Measurements from ENCODE around the gene SLC22A2.
"Not testable (repeated sequence)": the region's sequence is repeated elsewhere in the genome, so short reads cannot be mapped to it uniquely, and the experiment has no call there.

SLC22A2 gene

DNA sequence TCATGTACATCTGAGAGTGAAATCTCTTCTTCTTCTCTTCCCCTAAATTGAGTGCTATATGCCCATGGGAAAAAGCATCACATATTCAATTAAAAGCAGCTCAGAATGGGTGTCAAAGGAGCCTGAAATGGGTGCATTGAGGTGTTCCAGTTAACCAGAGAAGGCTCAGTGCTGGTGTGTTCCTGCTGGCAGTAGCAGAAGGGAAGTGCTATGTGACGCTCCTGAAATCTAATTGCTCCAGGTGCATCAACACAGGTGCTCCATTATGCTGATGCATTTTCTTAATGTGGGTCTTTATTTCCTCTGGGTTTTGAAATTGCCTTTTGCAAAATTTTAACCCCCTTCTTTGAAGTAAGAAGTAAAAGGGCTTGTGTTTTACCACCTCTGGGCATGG is 17.9 kb downstream of the SLC22A2 start:
- no peak for DNase-seq

DNA sequence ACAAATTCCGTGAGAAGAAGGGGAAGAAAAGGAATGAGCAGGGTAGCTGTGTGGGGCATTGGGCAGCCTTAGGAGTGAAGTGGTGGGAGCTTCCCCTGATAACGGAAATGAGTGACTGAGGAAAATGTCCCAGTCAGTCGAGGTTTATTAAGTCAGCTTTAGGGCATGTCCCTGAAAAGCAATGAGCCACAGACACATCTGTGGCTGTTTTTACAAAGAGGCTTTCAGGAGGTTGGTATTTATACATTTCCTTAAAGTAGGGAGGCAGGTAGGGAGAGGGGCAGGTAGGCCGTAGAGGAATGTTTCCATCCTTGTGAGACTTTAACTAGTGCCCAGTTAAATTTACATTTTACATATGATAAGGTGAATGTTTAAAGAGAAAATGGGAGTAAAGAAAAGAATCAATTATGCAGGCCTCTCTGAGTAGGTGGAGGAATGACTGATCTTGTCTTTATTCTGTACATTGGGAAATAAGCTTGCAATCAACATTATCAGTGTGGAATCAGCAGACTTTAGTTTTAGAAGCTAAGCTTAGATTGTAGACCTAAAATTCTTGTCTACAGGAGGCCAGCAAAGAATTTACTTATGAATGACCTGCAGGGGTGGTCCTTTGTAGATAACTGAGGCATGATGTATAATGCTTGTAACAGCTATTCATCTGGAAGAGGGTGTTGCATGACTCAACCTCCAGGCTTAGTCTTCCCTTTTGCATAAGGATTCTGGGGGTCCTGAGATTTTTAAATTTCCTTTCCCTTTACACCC is 18.5 kb downstream of the SLC22A2 start:
- no peak for DNase-seq

DNA sequence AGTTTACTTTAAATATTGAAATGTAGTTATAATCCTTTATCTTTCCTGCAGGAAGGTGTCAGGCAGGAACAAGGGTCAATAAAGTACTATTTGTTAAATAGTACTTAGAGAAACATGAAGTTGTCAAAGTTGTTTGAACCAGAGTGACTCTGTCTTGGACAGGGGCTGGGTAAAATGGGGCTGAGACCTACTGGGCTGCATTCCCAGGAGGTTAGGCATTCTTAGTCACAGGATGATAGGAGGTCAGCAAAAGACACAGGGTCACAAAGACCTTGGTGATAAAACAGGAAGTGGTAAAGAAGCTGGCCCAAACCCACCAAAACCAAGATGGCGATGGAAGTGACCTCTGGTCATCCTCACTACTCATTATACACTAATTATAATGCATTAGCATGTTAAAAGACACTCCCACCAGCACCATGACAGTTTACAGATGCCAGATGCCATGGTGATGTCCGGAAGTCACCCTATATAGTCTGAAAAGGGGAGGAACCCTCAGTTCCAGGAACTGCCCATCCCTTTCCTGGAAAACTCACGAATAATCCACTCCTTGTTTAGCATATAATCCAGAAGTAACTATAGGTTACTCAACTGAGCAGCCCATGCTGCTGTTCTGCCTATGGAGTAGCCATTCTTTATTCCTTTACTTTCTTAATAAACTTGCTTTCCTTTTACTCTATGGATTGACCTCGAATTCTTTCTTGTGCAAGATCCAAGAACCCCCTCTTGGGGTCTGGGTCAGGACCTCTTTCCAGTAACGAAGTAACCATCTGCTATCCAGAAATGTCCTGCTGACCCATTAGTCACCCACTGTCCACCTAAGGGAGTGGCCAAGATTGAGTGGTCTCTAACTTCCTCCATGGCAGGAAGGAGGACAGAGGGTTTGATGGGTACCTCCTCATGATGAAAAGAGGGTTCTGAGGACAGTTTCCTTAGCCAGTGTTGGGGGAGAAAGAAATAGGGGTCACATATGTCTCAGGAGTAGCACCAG is 19.6 kb downstream of the SLC22A2 start:
- no peak for DNase-seq

DNA sequence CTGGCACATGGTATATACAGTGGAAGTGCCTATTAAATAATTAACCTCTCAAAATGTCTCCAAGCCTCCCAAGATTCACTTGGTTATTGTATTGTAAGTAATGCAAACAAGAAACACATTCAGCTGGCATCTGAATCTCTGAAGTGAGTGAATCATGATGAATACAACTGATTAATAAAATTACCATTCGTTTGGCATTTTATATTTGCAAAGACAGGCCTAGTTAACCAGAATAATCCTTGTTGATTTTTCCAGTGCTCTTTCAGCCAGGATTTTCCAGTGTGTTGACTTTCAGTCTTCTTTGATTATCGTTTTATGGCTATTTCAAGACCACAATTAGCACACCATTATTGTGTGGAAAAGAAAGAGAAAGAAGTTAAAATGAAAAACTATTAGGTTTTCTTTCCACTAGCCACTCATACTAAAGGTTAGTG is 20.3 kb downstream of the SLC22A2 start:
- no peak for DNase-seq

DNA sequence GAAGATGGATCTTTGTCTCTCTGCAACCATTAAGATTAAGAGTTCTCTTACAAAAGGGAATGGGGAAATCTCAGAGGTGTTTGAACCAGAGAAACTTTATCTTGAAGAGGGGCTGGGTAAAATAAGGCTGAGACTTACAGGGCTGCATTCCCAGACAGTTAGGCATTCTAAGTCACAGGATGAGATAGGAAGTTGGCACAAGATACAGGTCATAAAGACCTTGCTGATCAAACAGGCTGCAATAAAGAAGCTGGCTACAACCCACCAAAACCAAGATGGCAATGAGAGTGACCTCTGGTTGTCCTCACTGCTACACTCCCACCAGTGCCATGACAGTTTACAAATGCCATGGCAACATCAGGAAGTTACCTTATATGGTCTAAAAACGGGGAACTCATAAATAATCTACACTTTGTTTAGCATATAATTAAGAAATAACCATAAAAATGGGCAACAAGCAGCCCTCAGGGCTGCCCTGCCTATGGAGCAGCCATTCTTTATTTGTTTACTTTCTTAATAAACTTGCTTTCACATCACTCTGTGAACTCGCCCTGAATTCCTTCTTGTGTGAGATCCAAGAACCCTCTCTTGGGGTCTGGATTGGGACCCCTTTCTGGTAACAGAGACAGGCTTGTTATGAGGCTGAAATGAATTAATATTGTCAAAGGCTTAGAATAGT is 20.9 kb downstream of the SLC22A2 start:
- DNase-seq, result not testable (repeated sequence)

DNA sequence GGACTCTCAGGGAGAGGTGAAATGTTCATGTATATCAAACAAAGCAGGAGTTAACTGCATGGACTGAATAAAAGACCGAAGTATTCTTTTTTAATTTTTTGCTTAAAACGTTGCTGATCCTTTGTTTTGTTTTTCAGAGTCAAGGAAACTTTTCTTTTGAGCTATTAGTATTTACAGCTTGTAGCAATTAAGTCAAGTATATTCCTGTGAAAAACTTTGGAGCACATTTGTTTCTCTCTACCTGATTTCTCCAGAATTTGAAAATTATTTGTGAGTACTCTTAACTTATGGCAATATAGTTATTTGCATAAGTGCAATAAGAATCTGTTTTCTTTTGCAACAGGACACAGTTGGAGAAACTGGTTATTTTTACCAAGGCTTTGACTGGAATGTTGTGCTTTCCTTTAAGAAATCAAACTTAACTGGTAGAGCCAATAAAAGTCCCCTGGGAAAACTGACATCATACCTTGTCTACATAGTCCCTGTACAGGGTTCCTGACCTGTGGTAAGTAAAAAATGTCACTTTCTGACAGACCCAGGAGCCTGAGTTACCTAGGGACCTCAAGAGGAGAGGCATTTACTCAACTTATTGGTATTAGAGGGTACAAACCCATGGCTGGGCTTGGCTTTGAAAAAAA is 22.3 kb downstream of the SLC22A2 start:
- DNase-seq, result not testable (repeated sequence)

DNA sequence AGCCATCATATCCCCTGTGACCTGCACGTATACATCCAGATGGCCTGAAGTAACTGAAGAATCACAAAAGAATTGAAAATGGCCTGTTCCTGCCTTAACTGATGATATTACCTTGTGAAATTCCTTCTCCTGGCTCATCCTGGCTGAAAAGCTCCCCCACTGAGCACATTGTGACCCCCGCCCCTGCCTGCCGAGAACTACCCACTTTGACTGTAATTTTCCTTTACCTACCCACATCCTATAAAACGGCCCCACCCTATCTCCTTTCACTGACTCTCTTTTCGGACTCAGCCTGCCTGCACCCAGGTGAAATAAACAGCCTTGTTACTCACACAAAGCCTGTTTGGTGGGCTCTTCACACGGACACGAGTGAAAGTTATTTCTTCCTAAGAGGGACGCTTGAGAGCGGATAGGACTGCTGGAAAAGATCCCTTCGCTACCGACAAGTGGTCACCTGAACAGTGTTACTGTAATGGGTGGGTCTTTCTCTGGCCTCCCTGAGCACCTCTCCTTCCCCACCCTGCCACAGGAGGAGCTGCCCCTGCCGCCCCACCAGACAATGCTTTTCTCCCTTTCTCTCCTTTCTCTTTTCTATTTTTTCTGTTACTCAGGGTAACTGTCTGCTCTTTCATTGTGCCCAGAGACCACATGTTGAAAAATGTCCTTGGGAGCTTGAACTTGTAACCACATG is 24.5 kb downstream of the SLC22A2 start:
- DNase-seq, result not testable (repeated sequence)

DNA sequence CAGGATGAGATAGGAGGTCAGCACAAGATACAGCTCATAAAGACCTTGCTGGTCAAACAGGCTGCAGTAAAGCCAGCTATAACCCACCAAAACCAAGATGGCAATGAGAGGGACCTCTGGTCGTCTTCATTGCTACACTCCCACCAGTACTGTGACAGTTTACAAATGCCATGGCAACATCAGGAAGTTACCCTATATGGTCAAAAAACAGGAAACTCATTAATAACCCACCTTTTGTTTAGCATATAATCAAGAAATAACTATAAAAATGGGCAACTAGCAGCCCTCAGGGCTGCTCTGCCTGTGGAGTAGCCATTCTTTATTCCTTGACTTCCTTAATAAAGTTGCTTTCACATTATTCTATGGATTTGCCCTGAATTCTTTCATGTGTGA is 30.9 kb downstream of the SLC22A2 start:
- DNase-seq, result no peak

DNA sequence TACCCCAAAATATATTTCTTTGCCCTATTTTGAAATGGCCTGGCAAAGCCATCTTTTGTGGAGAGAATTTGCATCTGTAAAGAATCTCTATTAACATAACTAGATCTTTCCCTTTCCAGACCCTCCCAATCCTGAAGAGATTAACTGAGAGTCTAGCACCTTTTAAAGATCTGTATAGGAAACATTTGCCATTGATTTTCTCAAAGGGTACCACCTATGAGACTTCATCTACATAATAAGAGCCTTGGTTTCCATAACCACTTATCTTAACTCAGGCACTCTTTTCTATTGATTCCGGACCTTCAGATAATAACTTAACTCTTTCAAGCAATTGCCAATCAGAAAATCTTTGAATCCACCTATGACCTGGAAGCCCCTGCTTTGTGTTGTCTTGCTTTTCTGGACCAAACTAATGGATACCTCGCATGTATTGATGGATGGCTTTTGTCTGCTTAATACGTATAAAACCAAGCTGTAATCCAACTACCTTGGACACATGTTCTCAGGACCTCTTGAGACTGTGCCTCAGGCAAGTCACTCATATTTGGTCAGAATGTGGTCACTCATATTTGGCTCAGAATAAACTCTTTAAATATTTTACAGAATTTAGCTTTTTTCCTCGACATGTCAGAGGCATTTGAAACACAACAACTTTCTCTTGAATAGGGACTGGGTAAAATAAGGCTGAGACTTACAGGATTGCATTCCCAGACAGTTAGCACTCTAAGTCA is 31.4 kb downstream of the SLC22A2 start:
- no peak for DNase-seq

DNA sequence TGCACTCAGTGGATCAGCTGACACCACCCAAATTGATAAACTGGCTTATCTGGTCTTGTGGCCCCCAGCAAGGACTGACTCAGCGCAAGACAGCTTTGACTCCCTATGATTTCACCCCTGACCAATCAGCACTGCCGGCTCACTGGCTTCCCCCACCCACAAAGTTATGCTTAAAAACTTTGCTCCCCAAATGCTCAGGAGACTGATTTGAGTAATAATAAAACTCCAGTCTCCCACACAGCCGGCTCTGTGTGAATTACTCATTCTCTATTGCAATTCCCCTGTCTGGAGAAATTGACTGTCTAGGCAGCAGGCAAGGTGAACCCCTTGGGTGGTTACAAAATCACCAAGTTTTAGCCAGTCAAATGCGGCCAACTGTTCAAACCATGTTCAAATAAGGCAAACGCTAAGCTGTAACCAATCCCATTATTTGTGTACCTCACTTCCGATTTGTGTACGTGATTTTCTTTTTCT is 32.5 kb downstream of the SLC22A2 start:
- DNase-seq, result no peak

DNA sequence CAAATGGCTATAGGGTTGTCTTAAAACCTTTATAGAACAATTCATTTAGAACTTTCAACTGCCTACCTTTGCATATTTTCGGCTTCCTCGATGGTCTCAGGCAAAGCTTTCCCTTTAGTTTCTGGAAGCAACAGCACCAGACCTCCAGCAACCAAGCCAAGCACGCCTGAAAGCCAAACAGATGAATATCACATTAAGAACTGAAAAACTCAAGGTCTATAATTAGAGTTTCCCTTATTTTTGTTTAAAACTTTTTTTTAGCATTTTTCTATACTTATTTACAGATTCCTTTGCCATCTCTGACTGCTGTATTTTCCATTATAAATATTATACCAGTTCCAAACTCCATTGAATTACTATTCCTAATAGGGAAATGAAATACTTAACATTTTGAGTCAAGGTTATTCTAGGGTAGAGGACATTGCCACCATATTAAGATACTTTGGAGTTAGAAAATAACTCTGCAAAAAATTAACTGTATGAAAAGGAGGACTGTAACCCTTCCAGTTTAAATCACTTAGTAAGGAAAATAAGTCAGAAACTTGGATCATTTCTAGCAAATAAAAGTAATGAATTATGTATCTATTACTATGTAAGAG is 33.9 kb downstream of the SLC22A2 start:
- DNase-seq, result no peak

DNA sequence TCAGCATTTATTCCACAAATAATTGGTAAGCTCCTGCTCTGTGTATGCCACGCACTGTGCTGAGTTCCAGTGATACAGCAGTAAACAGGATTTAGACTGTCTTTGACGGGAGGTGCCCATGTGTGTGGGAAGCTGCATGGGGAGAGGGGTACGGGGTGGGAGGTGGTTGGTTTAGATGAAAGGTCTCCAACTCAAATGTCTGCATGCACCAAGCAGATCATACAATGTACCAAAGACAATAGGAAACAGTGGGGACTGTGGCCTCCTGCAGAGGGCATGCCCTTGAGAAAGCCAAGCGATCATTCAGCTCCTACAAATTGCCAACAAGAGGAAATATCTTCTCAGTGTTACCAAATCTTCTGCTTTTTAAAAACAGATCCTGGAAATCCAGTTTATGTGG is 36.1 kb downstream of the SLC22A2 start:
- DNase-seq, result no peak

DNA sequence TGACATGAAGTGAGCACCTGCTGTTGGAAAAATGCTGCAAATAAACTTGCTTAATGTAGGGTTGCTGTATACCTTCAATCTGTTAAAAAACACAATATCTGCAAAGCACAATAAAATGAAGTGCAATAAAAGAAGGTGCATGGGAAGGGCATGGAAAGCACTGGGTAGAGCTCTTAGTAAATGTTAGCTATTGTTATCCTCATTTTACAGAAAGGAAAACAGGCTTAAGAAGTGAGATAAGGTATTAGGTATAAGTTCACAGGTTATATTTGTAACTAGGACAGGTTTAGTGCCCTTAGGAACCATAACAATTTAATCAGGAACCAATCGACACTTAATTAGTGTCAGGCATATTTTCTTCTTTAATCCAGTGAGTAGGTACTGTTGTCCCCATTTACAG is 36.7 kb downstream of the SLC22A2 start:
- no peak for DNase-seq

DNA sequence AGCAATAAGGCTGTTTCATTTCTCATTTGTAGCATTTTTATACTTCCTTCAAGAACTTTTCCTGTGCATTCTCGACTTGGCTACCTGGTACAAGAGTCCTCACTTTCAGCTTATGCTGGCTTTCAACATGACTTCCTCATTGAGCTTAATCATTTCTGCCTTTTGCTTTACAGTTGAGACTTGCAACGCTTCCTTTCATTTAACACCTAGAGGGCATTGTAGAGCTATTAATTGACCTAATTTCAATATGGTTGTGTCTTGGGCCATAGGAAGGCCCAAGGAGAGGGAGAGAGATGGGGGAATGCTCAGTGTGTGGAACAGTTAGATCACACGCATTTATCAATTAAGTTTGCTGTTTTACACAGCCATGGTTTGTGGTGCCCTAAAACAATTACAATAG is 37.2 kb downstream of the SLC22A2 start:
- DNase-seq, result no peak

DNA sequence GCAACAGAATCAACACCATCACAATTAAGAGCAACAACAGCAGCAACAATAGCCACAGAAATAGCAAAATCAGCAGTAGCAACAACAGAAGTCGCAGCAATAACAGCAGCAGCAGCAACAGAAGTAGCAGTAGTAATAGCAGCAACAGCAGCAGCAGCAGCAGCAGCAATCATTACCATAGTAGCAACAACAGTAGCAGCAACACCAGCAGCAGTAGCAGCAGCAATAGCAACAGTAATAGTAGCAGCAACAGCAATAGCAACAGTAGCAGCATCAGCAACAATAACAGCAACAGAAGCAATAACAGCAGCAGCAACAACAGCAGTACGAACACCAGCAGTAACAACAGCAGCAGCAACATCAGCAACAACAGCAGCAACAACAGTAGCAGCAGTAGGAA is 39.8 kb downstream of the SLC22A2 start:
- no peak for DNase-seq

DNA sequence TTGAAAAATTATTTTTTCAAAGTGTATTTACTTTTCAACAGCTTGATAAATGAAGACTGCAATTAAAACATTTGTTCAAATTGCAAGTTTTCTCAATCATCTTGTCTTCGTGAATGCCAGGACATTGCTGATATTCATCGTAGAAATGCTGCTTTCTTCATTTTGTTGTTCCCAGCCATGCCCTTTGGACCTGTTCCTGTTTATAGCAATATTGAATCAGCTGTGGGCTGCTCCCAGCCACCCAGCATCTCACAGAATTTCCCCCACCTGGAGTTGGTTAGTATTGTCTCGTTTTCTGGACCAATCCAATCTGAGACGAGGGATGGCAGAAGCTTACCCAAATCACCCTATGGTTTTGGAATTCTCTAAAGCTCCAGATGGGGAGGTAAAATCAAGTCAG is 40.8 kb downstream of the SLC22A2 start:
- DNase-seq, result no peak

DNA sequence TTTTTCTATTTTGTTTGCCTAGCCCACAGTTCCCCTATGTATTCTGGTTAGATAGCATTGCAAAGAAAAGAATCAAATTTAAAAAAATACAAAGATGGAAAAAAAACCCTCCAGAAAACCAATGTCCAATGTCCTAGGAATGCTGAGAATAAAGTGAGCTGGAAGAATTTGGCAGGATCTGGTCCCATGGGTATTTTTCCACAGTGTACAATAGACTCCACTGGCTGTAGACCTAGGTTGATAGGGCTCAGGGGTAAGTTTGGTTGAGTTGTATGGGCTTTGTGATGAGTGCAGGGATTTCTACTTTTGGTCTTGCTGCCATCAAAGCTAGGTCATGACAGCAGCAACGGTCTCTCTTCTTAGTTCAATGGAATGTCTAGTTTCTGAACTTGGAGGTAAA is 41.5 kb downstream of the SLC22A2 start:
- no peak for DNase-seq

DNA sequence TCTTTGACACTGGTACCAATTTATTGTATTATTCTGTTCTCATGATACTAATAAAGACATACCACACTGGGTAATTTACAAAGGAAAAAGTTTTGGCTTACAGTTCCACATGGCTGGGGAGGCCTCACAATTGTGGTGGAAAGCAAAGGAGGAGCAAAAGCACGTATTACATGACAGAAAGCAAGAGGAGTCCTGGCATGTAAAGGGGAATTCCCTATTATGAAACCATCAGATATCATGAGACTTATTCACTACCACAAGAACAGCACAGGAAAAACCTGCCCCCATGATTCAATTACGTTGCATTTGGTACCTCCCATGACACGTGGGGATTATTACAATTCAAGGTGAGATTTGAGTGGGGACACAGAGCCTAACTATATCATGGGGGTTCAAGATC is 43.4 kb downstream of the SLC22A2 start:
- DNase-seq, result no peak

DNA sequence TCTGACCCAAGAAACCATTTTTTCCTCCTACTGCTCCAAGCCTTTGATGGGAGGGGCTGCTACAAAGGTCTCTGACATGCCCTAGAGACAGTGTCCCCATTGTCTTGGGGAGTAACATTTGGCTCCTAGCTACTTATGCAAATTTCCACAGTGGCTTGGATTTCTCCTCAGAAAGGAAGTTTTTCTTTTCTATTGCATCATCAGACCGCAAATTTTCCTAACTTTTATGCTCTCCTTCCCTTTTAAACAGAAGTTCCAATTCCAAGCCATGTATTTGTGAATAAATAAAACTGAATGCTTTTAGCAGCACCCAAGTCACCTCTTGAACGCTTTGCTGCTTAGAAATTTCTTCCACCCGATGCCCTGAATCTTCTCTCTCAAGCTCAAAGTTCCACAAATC is 51.0 kb downstream of the SLC22A2 start:
- no peak for DNase-seq

DNA sequence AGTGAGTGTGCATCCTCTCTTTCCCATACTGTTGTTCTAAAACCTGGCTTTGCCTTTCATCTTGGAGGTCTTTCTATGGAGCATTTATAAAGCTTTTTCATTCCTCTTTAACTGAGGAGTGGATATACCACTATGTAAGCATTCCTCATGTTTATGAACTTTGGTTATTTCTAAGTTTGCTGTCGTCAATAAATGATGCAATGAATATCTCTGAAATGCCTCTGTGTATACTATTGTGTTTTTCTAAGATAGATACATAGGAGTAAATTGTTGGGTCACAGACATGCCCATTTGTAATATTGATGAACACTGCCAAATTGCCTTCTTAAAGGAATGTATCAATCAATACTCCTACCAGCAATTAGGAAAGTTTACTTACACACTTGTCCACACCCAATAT is 53.9 kb downstream of the SLC22A2 start:
- DNase-seq, result no peak

DNA sequence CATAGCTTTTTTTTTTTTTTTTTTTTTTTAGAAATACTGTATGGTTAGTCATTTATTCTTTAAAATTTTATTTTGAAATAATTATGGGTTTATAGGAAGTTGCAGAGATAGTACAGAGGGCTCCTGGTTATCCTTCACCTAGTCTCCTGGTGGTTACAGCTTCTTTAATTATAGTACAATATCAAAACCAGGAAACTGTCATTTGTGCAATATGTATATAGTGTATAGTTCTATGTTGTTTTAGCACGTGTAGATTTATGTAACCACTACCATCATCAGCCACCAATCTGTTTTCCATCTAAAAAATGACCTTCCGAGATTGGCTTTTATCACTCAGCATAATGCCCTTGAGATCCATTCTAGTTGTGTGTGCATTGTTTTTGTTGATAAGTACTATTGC is 54.7 kb downstream of the SLC22A2 start:
- DNase-seq, result no peak
